HG03469 (cell line): ENCODE results near the gene STX8.

Source experiments
- ATAC-seq: cut with Tn5 transposase; IDR thresholded peaks from one replicate; pipeline ENCODE4 v1.9.1; 2021; ENCODE audit warnings: mild to moderate bottlenecking, moderate library complexity, moderate number of reproducible peaks; ENCODE audit not compliant: unreplicated experiment

Gene STX8

GRCh38 chr17:9309216-9309615, 266.4 kb downstream of the STX8 start:
- ATAC-seq: no peak

DNA sequence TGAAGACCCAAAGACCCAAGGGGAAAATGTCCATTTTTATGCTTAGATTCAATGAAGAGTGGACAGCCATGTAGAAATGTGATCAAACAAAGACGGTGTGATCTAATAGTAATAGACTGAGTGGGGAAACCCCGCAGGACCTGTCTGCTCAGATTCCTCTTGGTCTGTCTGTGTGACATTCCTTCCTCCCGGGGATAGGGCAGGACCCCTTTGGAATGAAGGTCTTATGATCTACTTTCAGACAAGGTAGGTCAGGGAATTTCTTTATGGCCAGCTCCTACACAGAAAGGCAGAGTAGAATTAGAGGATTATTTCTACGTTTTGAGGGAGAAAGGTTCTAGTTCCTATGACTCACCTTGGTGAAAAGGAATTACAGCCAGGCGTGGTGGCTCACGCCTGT, 267.6 kb downstream of the STX8 start:
- ATAC-seq: no peak

DNA sequence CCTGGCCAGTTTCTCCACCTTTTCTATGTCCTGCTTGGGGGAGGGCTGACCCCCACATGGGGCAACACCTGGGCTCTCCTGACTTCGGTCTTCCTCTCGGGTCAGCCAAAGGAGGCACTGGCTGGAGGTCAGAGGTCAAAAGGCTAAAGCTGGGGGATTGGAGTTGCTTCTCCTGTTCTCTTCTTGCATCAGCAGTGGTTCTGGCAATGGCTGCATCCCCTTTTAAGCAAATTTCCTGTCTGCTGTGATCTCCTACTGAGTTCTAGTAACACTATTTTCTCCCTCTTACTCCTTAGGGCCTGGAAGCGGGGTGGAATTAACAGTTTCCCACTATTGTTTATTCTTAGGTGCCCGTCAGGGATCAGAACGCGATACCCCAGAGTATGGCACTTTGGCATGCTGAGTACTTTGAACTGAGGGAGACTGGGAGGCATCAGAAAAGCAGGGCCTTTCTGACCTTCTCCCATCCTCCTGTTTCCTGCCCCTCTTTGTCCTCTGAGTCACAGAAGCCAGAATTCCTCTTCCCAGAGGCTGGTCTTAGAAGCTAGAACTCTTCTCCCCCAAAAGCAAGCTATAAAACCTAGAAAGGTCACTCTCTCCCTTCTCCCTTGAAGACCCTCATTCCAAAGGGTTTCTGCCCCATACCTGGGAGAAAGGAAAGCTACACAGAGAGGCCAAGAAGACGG, 268.2 kb downstream of the STX8 start:
- no peak for ATAC-seq

DNA sequence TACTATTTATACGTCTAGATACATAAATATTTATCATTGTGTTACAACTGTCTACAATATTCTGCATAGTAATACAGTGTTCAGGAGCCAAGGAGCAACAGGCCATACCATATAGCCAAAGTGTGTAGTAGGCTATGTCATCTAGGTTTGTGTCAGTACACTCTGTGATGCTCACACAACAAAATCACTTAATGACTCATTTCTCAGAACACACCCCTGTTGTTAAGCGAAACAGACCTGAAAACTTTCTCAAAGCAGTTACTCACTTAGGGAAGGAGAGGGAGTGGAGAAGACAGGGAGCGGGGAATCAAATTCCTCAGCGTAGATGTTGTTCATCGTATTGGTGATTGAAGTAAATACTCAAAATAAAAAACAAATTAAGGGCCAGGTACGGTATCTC, 269.5 kb downstream of the STX8 start:
- ATAC-seq: no peak

DNA sequence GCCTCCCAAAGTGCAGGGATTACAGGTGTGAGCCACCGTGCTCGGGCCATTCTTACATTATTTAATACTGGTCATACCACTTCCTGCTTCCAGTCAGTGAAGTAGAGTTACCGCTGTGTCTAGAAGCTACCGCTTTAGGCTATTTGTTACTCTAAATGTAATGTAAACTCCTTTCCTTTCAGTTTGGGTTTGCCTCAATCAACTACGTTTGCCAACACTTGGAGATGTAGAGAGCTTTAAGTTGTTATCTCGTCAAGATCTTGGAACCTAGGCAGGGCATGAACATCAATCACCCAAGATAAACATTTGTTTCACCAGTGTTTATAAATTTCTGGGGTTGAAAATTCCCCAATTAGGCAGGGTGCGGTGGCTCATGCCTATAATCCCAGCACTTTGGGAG, 275.9 kb downstream of the STX8 start:
- ATAC-seq: no peak

GRCh38 chr17:9298776-9299295, 276.8 kb downstream of the STX8 start:
- ATAC-seq: no peak

DNA sequence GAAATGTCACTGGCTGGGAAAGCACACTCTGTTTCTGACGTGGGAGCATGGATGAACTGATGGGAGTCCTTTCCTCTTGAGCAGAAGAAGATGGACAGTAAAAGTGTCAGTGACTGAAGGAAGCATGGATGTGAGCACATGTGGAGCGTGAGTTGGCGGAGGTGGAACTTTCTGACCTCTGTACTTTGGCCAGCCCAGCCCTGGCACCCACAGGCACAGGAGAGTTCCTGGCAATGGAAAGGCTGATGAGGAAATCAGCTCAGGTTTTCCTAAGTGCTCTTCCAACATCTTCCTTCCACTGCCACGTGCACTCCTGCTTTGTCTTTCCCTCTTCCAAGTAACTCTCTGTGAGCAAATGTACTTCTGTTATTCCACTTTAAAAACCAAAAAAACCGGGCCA, 277.5 kb downstream of the STX8 start:
- ATAC-seq: no peak

- ATAC-seq: no peak
Observed at GRCh38 chr17:9294661-9295210, 280.9 kb downstream of the STX8 start.

GRCh38 chr17:9292561-9292941, 283.1 kb downstream of the STX8 start:
- ATAC-seq: no peak

DNA sequence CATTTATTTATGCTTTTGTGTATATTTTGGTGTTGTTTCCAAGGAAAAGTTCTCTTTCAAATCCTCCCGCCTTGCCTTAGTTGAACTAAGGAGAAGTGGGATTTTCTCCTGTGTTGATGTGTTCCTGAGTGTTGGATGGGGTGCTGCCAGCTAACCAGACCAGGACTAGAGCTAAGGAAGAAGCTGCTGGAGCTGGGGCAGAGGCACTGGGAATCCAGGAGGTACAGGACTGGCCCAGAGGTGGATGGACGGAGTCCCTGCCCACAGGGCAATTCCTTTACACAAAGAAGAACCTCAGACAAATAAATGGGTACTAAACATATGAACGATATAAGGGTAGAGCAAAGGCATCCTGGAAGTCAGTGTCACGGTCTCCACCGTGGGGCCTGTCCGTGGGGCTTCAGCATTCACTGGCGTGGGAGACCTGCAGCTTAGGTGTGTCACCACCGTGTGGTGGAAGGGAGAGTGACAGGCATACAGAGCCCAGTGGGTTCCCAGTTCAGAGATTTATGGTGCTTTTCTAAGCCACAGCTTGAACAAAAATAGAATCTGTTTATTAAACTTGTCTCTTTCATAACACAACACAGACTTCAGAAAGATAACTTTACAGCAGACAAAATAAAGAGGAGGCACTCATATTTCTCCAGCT, 283.6 kb downstream of the STX8 start:
- ATAC-seq: no peak

- ATAC-seq: no peak
Observed at GRCh38 chr17:9290226-9290613, 285.4 kb downstream of the STX8 start.

DNA sequence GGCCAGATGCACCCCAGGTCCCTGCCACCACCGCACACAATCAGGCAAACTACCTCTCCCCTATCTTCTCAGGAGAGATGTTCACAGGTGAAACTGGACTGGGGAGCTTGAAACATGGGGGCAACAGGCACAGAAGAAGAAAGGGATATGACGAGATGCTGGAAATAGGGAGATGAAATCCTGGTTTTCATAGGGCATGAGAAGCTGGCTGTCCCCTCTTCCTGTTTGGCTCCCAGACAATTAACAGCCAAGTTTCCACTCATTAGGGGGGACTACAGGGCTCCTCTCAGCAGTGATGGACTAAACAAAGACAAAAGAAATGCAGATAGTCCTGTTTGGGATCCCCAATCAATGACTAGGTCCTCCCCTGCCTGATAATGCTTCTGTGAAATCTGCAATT, 288.3 kb downstream of the STX8 start:
- no peak for ATAC-seq

- ATAC-seq: no peak
Observed at GRCh38 chr17:9286434-9286833, 289.2 kb downstream of the STX8 start.

GRCh38 chr17:9285602-9286427, 289.8 kb downstream of the STX8 start:
- ATAC-seq: no peak

- no peak for ATAC-seq
Observed at GRCh38 chr17:9284884-9285283, 290.7 kb downstream of the STX8 start.

- ATAC-seq: no peak
Observed at GRCh38 chr17:9283909-9284308, 291.7 kb downstream of the STX8 start.

- no peak for ATAC-seq
Observed at GRCh38 chr17:9279893-9280292, 295.7 kb downstream of the STX8 start.

GRCh38 chr17:9274973-9275372, 300.6 kb downstream of the STX8 start:
- ATAC-seq: no peak

- ATAC-seq: no peak
Observed at GRCh38 chr17:9273428-9274391, 301.9 kb downstream of the STX8 start.

DNA sequence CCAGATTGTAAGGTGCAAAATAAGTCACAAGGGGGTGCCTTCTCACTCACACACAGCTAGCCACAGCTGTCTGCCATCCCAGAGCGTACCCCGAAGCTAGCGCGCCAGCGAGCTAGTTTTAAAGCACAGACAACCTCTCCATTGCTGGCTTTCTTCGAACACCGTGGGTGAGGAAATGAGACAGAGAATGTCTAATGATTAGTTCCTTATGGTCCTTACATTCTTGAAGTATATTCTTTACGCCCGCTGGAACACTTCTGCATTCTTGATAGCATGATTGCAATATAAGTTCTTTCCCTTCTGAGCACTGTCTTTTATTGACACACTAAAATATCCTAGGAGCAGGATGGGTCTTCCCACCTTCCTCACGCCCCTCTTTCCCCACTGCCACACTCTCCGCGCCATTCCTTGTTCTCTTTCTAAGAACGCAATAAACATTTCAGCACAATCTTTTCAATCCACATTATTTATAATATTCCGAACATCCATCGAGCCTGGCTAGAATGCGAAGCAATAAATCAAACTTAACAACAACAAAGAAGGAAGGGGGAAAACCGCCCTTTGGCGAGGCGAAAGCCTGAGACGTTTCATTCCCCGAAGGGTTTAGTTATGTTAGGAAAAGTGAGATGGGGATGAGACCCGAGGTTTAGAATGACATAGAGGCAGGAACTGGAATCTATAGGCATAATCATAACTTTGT, 303.0 kb downstream of the STX8 start:
- no peak for ATAC-seq
